GM12801 (cell line): ENCODE measurements around the gene BEND5.

Source experiments
- CTCF ChIP-seq: IDR thresholded peaks from one replicate; pipeline ENCODE4 v1.5.1; 2011; ENCODE audit warnings: control low read depth; ENCODE audit not compliant: insufficient read length; ENCODE audit errors: extremely low read depth

BEND5 gene

GRCh38 chr1:48776393-48777218 lies at the start of gene BEND5:
Gene BEND5, minus strand, starts transcription at chr1:48776891. Its CDS starts 60 bp downstream, at chr1:48776831.
- no peak for TF ChIP-seq CTCF

GRCh38 chr1:48823168-48823567 lies 46.5 kb upstream of the BEND5 start:
- TF ChIP-seq CTCF: no peak

- no peak for TF ChIP-seq CTCF
Measured at GRCh38 chr1:48820491-48820890, 43.8 kb upstream of the BEND5 start.

- TF ChIP-seq CTCF: no peak
Measured at GRCh38 chr1:48817505-48818114, 40.9 kb upstream of the BEND5 start.

- TF ChIP-seq CTCF: no peak
Measured at GRCh38 chr1:48810740-48811139, 34.0 kb upstream of the BEND5 start.

- no peak for TF ChIP-seq CTCF
Measured at GRCh38 chr1:48808496-48808895, 31.8 kb upstream of the BEND5 start.

- no peak for TF ChIP-seq CTCF
Measured at GRCh38 chr1:48807554-48808260, 31.0 kb upstream of the BEND5 start.
